Measurements from ENCODE around the gene RPL13.
A peak's percentile ranks its signal among the peaks of the same experiment; 100 is the strongest.

- peak; percentile 77 for TF ChIP-seq CTCF (IDR thresholded peaks at IDR 0.05)
- no peak for TF ChIP-seq EZH2phosphoT487 (IDR thresholded peaks at IDR 0.05)
These were observed 3.5 kb upstream of the RPL13 start for GRCh38 chr16:89556750-89557689.

Data from neural progenitor cell (in vitro differentiated cells).